ENCODE measurements around the gene ITM2B. TPM values are rescaled to one million over a fixed set of nuclear protein-coding genes. Genes with fewer than 3 reads are reported as not detected.

Gene ITM2B
- total RNA-seq, 2 experiments from 2014 or later, result 305 to 323 TPM

- Mint-ChIP-seq H3K36me3 (ENCODE audit: low read depth) (no peaks in the 10 kb centered on the region), H3K27me3 (no peaks in the 10 kb centered on the region), H3K4me1 (ENCODE audit: low read depth) (no peaks in the 10 kb centered on the region), H3K27ac (no peak overlapping the region), H3K4me3 (no peak overlapping the region), H3K9me3 (no peaks in the 10 kb centered on the region)
- DNase-seq (no peak), ATAC-seq (ENCODE audit: poor library complexity) (no peak)
- Histone ChIP-seq H3K36me3 (ENCODE audit: insufficient read depth, low read length) (no peaks in the 10 kb centered on the region), H3K4me1 (ENCODE audit: insufficient read depth, low read length) (no peaks in the 10 kb centered on the region), H3K4me3 (ENCODE audit: low read length) (no peak overlapping the region), H3K27ac (ENCODE audit: low read depth in 1 of 2, low read length in 2 of 2) (no peak overlapping the region), H3K27me3 (ENCODE audit: control insufficient read depth in 1 of 2, insufficient read depth in 2 of 2, low read length in 2 of 2) (no peaks in the 10 kb centered on the region), H3K9me3 (ENCODE audit: control insufficient read depth in 1 of 2, insufficient read depth in 1 of 2, low read length in 2 of 2) (no peaks in the 10 kb centered on the region)
- TF ChIP-seq CTCF (IDR thresholded peaks at IDR 0.05), result no peak
- intact Hi-C loops (cut with DNase I, micrococcal nuclease), result no loop called here
- POLR2A ChIA-PET, result no interaction called here
- CTCF ChIA-PET, result no interaction called here
These were observed 63.5 kb downstream of the ITM2B start for GRCh38 chr13:48296528-48296927.

DNA sequence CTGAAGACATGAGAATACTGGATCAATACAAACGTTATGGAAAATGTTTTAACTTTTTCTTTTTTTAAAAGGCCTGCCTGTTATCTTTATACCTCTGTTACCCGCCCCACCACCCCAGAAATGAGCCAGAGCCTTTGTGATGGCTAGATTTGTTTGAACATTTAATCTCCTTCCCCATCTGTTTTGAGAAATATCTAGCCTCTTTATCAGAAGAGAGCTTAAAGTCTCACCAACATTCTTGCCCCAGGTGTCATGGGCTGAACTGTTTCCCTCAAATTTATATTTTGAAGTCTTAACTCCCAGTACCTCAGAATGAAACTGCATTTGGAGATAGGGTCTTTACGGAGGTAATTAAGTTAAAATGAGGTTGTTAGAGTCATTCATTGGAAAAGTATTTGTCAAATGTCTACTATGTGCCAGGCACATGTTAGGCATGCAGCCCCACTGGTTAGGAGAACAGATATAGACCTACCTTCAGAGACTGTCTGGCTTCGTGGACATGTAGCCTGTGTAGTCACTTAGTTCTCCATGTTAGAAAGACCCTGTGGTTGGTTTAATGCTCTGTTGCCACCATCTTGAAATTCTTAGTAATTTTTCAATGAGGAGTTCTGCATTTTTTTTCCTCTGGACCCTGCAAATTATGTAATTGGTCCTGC, 64.3 kb downstream of the ITM2B start:
- POLR2A ChIA-PET, result interaction anchor here (0.6 kb wide), 1 partner anchor 37 kb away, joined by 3 read pairs; no protein-coding TSS in a partner anchor
- Mint-ChIP-seq H3K4me1 (ENCODE audit: low read depth) (peaks cover 3% of the 10 kb centered on the region), H3K27me3 (no peaks in the 10 kb centered on the region), H3K27ac (no peak overlapping the region), H3K4me3 (no peak overlapping the region), H3K36me3 (ENCODE audit: low read depth) (no peaks in the 10 kb centered on the region), H3K9me3 (no peaks in the 10 kb centered on the region)
- Histone ChIP-seq H3K9me3 (ENCODE audit: control insufficient read depth in 1 of 2, insufficient read depth in 1 of 2, low read length in 2 of 2) (no peaks in the 10 kb centered on the region), H3K27ac (ENCODE audit: low read depth in 1 of 2, low read length in 2 of 2) (no peak overlapping the region), H3K27me3 (ENCODE audit: control insufficient read depth in 1 of 2, insufficient read depth in 2 of 2, low read length in 2 of 2) (no peaks in the 10 kb centered on the region), H3K4me1 (ENCODE audit: insufficient read depth, low read length) (no peaks in the 10 kb centered on the region), H3K4me3 (ENCODE audit: low read length) (no peak overlapping the region), H3K36me3 (ENCODE audit: insufficient read depth, low read length) (no peaks in the 10 kb centered on the region)
- CTCF ChIA-PET, result no interaction called here
- TF ChIP-seq CTCF (IDR thresholded peaks at IDR 0.05), result no peak
- intact Hi-C loops (cut with DNase I, micrococcal nuclease), result no loop called here
- ATAC-seq (ENCODE audit: poor library complexity) (no peak), DNase-seq (no peak)

DNA sequence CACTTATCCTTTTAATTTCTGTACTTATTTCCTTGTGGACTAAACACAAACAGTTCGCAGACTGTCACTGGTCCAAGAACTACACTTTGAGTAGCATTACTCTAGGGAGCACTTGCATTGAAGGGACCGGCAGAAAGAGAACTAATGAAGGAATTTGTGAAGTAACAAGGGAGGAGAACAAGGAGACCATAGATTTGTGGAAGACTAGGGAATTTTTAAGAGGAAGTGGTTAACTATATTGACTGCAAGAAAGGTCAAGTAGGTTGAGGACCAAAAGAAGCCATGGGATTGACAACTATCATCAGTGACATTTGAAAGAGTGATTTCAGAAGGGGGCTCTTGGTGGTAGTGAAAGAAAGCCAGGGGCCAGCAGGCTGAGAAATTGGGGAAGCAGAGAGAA, 66.6 kb downstream of the ITM2B start:
- ChIA-PET CTCF (interaction anchor here (1.1 kb wide), 1 partner anchor 36 kb away, joined by 3 read pairs; no protein-coding TSS in a partner anchor), POLR2A (no interaction called here)
- Histone ChIP-seq H3K4me1 (ENCODE audit: insufficient read depth, low read length) (peaks cover 8% of the 10 kb centered on the region), H3K9me3 (ENCODE audit: control insufficient read depth in 1 of 2, insufficient read depth in 1 of 2, low read length in 2 of 2) (no peaks in the 10 kb centered on the region), H3K4me3 (ENCODE audit: low read length) (no peak overlapping the region), H3K36me3 (ENCODE audit: insufficient read depth, low read length) (no peaks in the 10 kb centered on the region), H3K27me3 (ENCODE audit: control insufficient read depth in 1 of 2, insufficient read depth in 2 of 2, low read length in 2 of 2) (no peaks in the 10 kb centered on the region), H3K27ac (ENCODE audit: low read depth in 1 of 2, low read length in 2 of 2) (no peak overlapping the region)
- Mint-ChIP-seq H3K9me3 (no peaks in the 10 kb centered on the region), H3K36me3 (ENCODE audit: low read depth) (peaks cover 16% of the 10 kb centered on the region), H3K4me3 (no peak overlapping the region), H3K27ac (no peak overlapping the region), H3K27me3 (no peaks in the 10 kb centered on the region), H3K4me1 (ENCODE audit: low read depth) (peaks cover 21% of the 10 kb centered on the region)
- DNase-seq (no peak), ATAC-seq (ENCODE audit: poor library complexity) (no peak)
- intact Hi-C loops (cut with DNase I, micrococcal nuclease), result no loop called here
- TF ChIP-seq CTCF (IDR thresholded peaks at IDR 0.05), result no peak

Data from CD4-positive, alpha-beta T cell (primary cell).